Measurements from ENCODE around the gene MDFIC.

DNA sequence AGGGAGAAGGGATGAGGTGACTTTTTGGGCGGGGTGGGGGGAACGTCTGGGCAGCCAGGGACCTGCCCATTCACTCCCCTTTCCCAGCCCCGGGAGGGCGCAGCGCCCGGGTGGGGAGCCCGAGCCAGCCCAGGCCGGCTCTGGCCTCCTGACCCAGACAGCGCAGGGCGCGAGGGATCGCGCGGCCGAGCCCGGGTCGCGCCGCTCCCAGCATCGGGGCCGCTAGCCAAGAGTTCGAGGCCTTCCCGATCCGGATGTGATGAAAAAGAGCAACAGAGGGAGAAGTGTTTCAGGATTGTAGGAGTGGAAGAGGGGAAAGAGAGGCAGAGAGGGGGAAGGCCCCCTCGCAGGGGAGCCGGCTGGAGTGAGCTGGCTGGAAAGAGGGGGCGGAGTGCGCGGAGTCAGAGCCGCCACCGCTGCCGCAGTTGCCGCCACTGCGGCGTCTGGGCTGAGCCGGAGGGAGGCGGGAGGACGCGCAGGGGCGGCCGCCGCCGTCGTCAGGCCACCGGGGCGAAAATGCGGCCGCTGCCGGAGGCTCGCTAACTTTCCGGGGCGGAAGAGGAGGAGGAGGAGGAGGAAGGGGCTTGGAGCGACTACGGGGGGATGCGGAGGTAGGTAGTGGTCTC is at the start of gene MDFIC:
- TF ChIP-seq, protein P1, sequence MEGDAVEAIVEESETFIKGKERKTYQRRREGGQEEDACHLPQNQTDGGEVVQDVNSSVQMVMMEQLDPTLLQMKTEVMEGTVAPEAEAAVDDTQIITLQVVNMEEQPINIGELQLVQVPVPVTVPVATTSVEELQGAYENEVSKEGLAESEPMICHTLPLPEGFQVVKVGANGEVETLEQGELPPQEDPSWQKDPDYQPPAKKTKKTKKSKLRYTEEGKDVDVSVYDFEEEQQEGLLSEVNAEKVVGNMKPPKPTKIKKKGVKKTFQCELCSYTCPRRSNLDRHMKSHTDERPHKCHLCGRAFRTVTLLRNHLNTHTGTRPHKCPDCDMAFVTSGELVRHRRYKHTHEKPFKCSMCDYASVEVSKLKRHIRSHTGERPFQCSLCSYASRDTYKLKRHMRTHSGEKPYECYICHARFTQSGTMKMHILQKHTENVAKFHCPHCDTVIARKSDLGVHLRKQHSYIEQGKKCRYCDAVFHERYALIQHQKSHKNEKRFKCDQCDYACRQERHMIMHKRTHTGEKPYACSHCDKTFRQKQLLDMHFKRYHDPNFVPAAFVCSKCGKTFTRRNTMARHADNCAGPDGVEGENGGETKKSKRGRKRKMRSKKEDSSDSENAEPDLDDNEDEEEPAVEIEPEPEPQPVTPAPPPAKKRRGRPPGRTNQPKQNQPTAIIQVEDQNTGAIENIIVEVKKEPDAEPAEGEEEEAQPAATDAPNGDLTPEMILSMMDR (conservative IDR thresholded peaks at IDR 0.05): no peak
- no peak for TF ChIP-seq ZFX (IDR thresholded peaks at IDR 0.05)
